AG09309 (cell line): ENCODE results near the gene HRH2.
"Not testable (repeated sequence)": the region's sequence is repeated elsewhere in the genome, so short reads cannot be mapped to it uniquely, and the experiment has no call there.

ENCODE experiments used
- DNase-seq: peaks from one replicate; pipeline ENCODE4 v3.0.0-alpha.2; 2010; ENCODE audit warnings: low read depth
- H3K4me3 ChIP-seq: 2 replicates; pipeline ENCODE4 v1.5.1; 2011; ENCODE audit warnings: mild to moderate bottlenecking, low read depth, low read length, moderate library complexity; ENCODE audit not compliant: control insufficient read depth
- CTCF ChIP-seq: IDR thresholded peaks from 2 replicates; pipeline ENCODE4 v1.5.1; 2011; ENCODE audit warnings: mild to moderate bottlenecking, low read depth, low read length, inconsistent platforms; ENCODE audit not compliant: insufficient read depth, control insufficient read depth; ENCODE audit errors: missing control alignments

The HRH2 gene

GRCh38 chr5:175749591-175749990 lies 91.7 kb downstream of the HRH2 start:
- TF ChIP-seq CTCF: no peak
- no peak for DNase-seq
- no peak overlapping the region for H3K4me3 ChIP-seq

GRCh38 chr5:175750511-175750931 lies 92.7 kb downstream of the HRH2 start:
- DNase-seq: no peak
- TF ChIP-seq CTCF: no peak
- H3K4me3 ChIP-seq: no peak overlapping the region

GRCh38 chr5:175751369-175751768 lies 93.5 kb downstream of the HRH2 start:
- no peak overlapping the region for H3K4me3 ChIP-seq
- no peak for DNase-seq
- no peak for TF ChIP-seq CTCF

GRCh38 chr5:175752826-175753535 lies 95.1 kb downstream of the HRH2 start:
- no peak for DNase-seq
- no peak overlapping the region for H3K4me3 ChIP-seq
- TF ChIP-seq CTCF: no peak

DNA sequence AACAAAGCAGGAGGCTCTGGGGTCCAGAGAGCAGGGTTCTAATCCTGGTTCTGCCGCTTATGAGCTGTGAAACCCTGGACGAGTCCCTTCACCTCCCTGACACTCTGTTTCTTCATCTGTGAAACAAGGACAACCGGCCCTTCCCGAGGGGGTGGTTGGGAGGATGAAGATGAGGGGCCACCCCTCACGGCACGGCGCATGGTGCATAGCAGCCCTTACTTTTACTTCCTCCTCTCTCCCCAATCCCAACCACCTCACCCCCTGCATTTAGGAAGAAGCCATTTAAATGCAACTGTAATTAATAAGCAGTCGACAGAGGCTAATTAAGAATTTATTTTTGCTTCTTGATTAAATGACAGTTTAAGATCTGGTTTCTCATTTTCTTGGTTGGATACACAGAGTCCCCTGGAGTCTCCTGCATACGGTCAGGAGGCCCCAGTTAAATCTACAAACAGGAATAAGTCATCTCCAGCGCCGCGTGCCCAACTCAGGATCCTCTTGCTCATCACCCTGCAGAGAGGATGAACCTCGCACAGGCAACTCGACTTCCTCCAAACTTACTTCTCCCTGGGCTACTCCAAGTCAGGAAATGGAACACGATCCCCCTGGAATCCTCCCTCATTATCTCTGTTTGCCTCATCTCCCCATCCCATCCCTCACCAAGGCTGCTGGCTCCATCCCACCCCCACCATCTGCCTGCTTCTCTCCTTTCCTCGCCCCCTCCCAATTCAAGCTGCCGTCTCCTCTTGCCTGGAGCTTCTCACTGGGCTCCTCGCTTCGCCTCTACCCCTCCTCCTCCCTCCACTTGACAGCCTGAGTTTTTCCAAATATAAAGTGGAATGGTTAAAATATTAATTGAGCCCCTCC lies 95.9 kb downstream of the HRH2 start:
- no peak for TF ChIP-seq CTCF
- no peak for DNase-seq

GRCh38 chr5:175759991-175760390 lies 102.1 kb downstream of the HRH2 start:
- H3K4me3 ChIP-seq, DNase-seq: not testable (repeated sequence)

More for the DNA sequence above, 95.9 kb downstream of the HRH2 start:
- no peak overlapping the region for H3K4me3 ChIP-seq
